ENCODE results near the gene THSD4. TPM values are rescaled to one million over a fixed set of nuclear protein-coding genes. Genes with fewer than 3 reads are reported as not detected.

Gene THSD4
- total and polyA plus RNA-seq, 2 of the 8 experiments (the other 6 are each of a cell fraction or from before 2014, with no cell fraction given) = 2.5 to 6.2 TPM

GRCh38 chr15:71114887-71115566, at the start of gene THSD4 (continued):
- TF ChIP-seq E2F6 (IDR thresholded peaks at IDR 0.05) (peak; percentile 42; the same call in 1 of the 2 replicates), EP300 (IDR thresholded peaks at IDR 0.05; ENCODE audit: borderline replicate concordance in 1 of 2, low read depth in 2 of 2, low read length in 2 of 2) (peak; percentile 5 to 74; a peak in 2 of 3 replicates), PHF8 (conservative IDR thresholded peaks at IDR 0.05; ENCODE audit: low read depth, low read length) (no peak), SAP30 (IDR thresholded peaks at IDR 0.05; ENCODE audit: insufficient read depth, insufficient replicate concordance, low read length) (no peak), TBP (IDR thresholded peaks at IDR 0.05; ENCODE audit: low read depth, low read length) (no peak), JUND (IDR thresholded peaks at IDR 0.05; ENCODE audit: low read length) (no peak), CTCF (IDR thresholded peaks at IDR 0.05; ENCODE audit: control extremely low read depth in 1 of 3, insufficient read depth in 1 of 3, low read depth in 1 of 3, low read length in 3 of 3) (peak; percentile 74 to 93 (median 86)), EZH2 (IDR thresholded peaks at IDR 0.05; ENCODE audit: low read depth, low read length, severe bottlenecking) (no peak), CBX8 (IDR thresholded peaks at IDR 0.05; ENCODE audit: borderline replicate concordance, low read depth, low read length) (no peak), MAX (IDR thresholded peaks at IDR 0.05) (peak; percentile 37; the same call in 1 of the 2 replicates), KDM4A (IDR thresholded peaks at IDR 0.05; ENCODE audit: low read depth, low read length, severe bottlenecking) (peak; percentile 57), KDM5A (IDR thresholded peaks at IDR 0.05; ENCODE audit: low read length) (no peak), BACH1 (IDR thresholded peaks at IDR 0.05; ENCODE audit: low read length) (no peak), GABPA (IDR thresholded peaks at IDR 0.05; ENCODE audit: borderline replicate concordance, insufficient read depth, low read length) (no peak; the same call in 1 of the 2 replicates), ATF3 (IDR thresholded peaks at IDR 0.05; ENCODE audit: insufficient read depth, low read depth, low read length) (no peak), POU5F1 (IDR thresholded peaks at IDR 0.05; ENCODE audit: low read depth, low read length) (no peak), RFX5 (IDR thresholded peaks at IDR 0.05; ENCODE audit: borderline replicate concordance, low read depth, low read length) (no peak)

Measured in H1 (cell line).